ENCODE data around the gene RAB37. TPM values are rescaled to one million over a fixed set of nuclear protein-coding genes. Genes with fewer than 3 reads are reported as not detected.

The RAB37 gene
- total RNA-seq, result 1.6 TPM

GRCh38 chr17:74736513-74737298 is at the start of gene RAB37:
TSS of gene RAB37 (plus strand) at chr17:74737256. CDS start at chr17:74737273, 17 bp downstream.

GRCh38 chr17:74712756-74713155 is 24.3 kb upstream of the RAB37 start, which contains the start of gene CD300LF:
TSS of gene CD300LF (minus strand) at chr17:74712923. CDS start at chr17:74712866, 57 bp downstream.

GRCh38 chr17:74748529-74749278 is 11.6 kb downstream of the RAB37 start, which contains the start of gene NHERF1:
TSS of gene NHERF1 (plus strand) at chr17:74748628. CDS start at chr17:74748847, 219 bp downstream.

GRCh38 chr17:74776044-74776962 is 39.2 kb downstream of the RAB37 start, which contains the start of gene NAT9:
TSS of gene NAT9 (minus strand) at chr17:74776345. CDS start at chr17:74775698, 647 bp downstream.

Other genes with a start within 250 kb of the RAB37 start
- gene CD300LB, start 205.8 kb upstream of the RAB37 start, total RNA-seq, result 0.71 TPM
- not detected for gene CD300C, start 191.1 kb upstream of the RAB37 start, total RNA-seq
- not detected for gene CD300H, start 169.7 kb upstream of the RAB37 start, total RNA-seq
- not detected for gene CD300LD, start 145.0 kb upstream of the RAB37 start, total RNA-seq
- gene CD300E, start 113.5 kb upstream of the RAB37 start, total RNA-seq, result not detected
- 0.33 TPM for gene CD300LF, start 24.3 kb upstream of the RAB37 start, total RNA-seq
- 21.2 TPM for gene NHERF1, start 11.4 kb downstream of the RAB37 start, total RNA-seq
- gene NAT9, start 39.1 kb downstream of the RAB37 start, total RNA-seq, result 43.5 TPM
- gene GRIN2C, start 122.6 kb downstream of the RAB37 start, total RNA-seq, result 7.1 TPM
- 4.1 TPM for gene FDXR, start 135.7 kb downstream of the RAB37 start, total RNA-seq
- gene FADS6, start 156.4 kb downstream of the RAB37 start, total RNA-seq, result 0.27 TPM
- gene USH1G, start 186.0 kb downstream of the RAB37 start, total RNA-seq, result 0.66 TPM
- not detected for gene OTOP2, start 187.0 kb downstream of the RAB37 start, total RNA-seq
- not detected for gene OTOP3, start 198.6 kb downstream of the RAB37 start, total RNA-seq
- gene HID1, start 235.5 kb downstream of the RAB37 start, total RNA-seq, result 16.0 TPM

Data from camera-type eye (tissue), 1 donor.